Measurements from ENCODE around the gene ZSWIM6.

DNA sequence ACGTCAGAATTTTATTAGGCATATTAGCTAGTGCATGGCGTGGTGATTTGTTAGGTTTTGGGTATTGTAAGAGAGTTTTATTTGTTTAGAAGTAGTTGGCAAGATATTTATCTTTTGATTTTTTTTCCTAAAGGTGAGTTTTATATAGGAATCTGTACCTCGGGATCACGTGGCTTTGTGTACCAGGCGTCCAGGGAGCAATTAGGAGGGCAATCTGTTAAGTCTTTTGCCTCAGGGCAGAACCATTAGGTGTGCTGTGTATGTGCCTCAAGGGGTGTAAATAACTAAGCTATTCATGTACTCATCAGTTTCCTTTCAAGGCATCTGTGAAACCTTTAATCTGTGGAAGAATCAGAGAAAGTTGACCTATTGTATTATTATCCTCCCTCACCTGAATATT is 39.4 kb downstream of the ZSWIM6 start:
- TF ChIP-seq, protein P1, sequence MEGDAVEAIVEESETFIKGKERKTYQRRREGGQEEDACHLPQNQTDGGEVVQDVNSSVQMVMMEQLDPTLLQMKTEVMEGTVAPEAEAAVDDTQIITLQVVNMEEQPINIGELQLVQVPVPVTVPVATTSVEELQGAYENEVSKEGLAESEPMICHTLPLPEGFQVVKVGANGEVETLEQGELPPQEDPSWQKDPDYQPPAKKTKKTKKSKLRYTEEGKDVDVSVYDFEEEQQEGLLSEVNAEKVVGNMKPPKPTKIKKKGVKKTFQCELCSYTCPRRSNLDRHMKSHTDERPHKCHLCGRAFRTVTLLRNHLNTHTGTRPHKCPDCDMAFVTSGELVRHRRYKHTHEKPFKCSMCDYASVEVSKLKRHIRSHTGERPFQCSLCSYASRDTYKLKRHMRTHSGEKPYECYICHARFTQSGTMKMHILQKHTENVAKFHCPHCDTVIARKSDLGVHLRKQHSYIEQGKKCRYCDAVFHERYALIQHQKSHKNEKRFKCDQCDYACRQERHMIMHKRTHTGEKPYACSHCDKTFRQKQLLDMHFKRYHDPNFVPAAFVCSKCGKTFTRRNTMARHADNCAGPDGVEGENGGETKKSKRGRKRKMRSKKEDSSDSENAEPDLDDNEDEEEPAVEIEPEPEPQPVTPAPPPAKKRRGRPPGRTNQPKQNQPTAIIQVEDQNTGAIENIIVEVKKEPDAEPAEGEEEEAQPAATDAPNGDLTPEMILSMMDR (conservative IDR thresholded peaks at IDR 0.05): no peak
- TF ChIP-seq EZH2 (IDR thresholded peaks at IDR 0.05; ENCODE audit: low read depth): no peak
